Fibroblast of lung (primary cell): ENCODE results near the gene LPP. TPM values are rescaled to one million over a fixed set of nuclear protein-coding genes. Genes with fewer than 3 reads are reported as not detected.

Experiments
- DNase-seq, 2 donors: peaks; one replicate each; pipeline versions ENCODE4 v3.0.0 to v3.0.0-alpha.2; 2010; ENCODE audit warnings: low read depth in 2 of 2
- H2AFZ ChIP-seq: 2 replicates; pipeline ENCODE4 v1.5.1; 2012; ENCODE audit warnings: low read length, control low read depth, inconsistent platforms
- H3K27ac ChIP-seq: 2 replicates; pipeline ENCODE4 v1.5.1; 2011; ENCODE audit warnings: low read length, control low read depth; ENCODE audit not compliant: insufficient read depth
- H3K27me3 ChIP-seq: 2 replicates; pipeline ENCODE4 v1.5.1; 2011; ENCODE audit warnings: mild to moderate bottlenecking, low read length; ENCODE audit not compliant: control insufficient read depth, insufficient read depth
- H3K36me3 ChIP-seq: 2 replicates; pipeline ENCODE4 v1.5.1; 2011; ENCODE audit warnings: low read length; ENCODE audit not compliant: control insufficient read depth, insufficient read depth
- H3K4me1 ChIP-seq: 2 replicates; pipeline ENCODE4 v1.5.1; 2011; ENCODE audit warnings: low read length; ENCODE audit not compliant: control insufficient read depth, insufficient read depth; ENCODE audit errors: extremely low read depth
- H3K4me2 ChIP-seq: 2 replicates; pipeline ENCODE4 v1.5.1; 2011; ENCODE audit warnings: low read length, control low read depth; ENCODE audit not compliant: insufficient read depth; ENCODE audit errors: extremely low read depth
- H3K4me3 ChIP-seq, 4 experiments: fragments of 200-600 bp in 1 of 4; sonication (generic) in 1 of 4; replicated peaks in 1 of 4; 2 replicates each; pipeline ENCODE4 v1.5.1; 2011 to 2016; ENCODE audit warnings: low read length in 4 of 4, low read depth in 3 of 4, mild to moderate bottlenecking in 3 of 4, control low read depth in 2 of 4, inconsistent platforms in 1 of 4, mixed read lengths in 1 of 4; ENCODE audit not compliant: insufficient read depth in 1 of 4; ENCODE audit errors: control extremely low read depth in 1 of 4
- H3K79me2 ChIP-seq: 2 replicates; pipeline ENCODE4 v1.5.1; 2012; ENCODE audit warnings: mild to moderate bottlenecking, low read length, inconsistent platforms; ENCODE audit not compliant: control insufficient read depth, insufficient read depth
- H3K9ac ChIP-seq: 2 replicates; pipeline ENCODE4 v1.5.1; 2011; ENCODE audit warnings: mild to moderate bottlenecking, low read length, control low read depth; ENCODE audit not compliant: insufficient read depth
- H3K9me3 ChIP-seq: 2 replicates; pipeline ENCODE4 v1.5.1; 2012; ENCODE audit warnings: low read depth, low read length; ENCODE audit not compliant: control insufficient read depth, insufficient read depth
- H4K20me1 ChIP-seq: 2 replicates; pipeline ENCODE4 v1.5.1; 2011; ENCODE audit warnings: low read length; ENCODE audit not compliant: control insufficient read depth, insufficient read depth; ENCODE audit errors: extremely low read depth
- EZH2 ChIP-seq: IDR thresholded peaks from 2 replicates; pipeline ENCODE4 v1.5.1; 2012; ENCODE audit warnings: low read length, control low read depth, mild to moderate bottlenecking; ENCODE audit errors: missing control alignments
- polyA plus RNA-seq, 2 donors: library from polyadenylated mRNA; depleted of rRNA in 1 of 2; stranded (reverse) in 1 of 2; unstranded in 1 of 2; fragments of >200 nt; gene quantifications; 2 replicates each; pipeline ENCODE4 v1.2.1, GENCODE V29; 2011 to 2012; ENCODE audit warnings: missing spikeins in 1 of 2
- total RNA-seq: library from RNA; depleted of rRNA; stranded (reverse); fragments of >200 nt; gene quantifications from 2 replicates; pipeline ENCODE4 v1.2.1, GENCODE V29; 2014
- TF ChIP-seq, protein P1 (sequence below), 2 donors: IDR thresholded peaks in 1 of 2; conservative IDR thresholded peaks in 1 of 2; 1 replicate in 1 of 2; 2 replicates in 1 of 2; pipeline ENCODE4 v1.5.1; 2011 to 2012; ENCODE audit warnings: low read length in 2 of 2, control low read depth in 1 of 2, inconsistent platforms in 1 of 2, low read depth in 1 of 2, mild to moderate bottlenecking in 1 of 2

The LPP gene
- total and polyA plus RNA-seq, 2 donors (not counting 1 experiment from before 2014, with no cell fraction given): 69.0 to 124 TPM

DNA sequence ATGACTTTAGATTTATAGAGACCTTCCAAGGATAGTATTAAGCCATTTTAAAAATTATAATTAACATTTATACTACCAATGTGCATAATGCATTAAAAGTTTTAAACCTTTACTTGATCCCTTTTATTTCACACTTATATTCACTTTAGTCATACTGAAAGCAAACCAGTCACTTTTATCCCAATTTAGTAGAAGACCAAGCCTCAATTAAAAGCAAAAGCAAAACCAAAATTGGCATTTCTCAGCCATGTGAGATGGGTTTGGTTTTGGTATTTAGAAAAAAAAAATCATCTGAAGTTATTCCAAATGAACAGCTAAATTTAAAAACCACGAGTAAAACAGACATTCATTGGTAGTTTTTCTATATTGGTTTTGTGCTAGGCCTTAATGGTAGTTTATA, 249.4 kb downstream of the LPP start:
- H3K79me2 ChIP-seq: peaks cover 15% of the 10 kb centered on the region
- H3K27me3 ChIP-seq: no peaks in the 10 kb centered on the region
- H3K9ac ChIP-seq: no peak overlapping the region
- no peak overlapping the region for H3K27ac ChIP-seq
- no peaks in the 10 kb centered on the region for H3K9me3 ChIP-seq
- H3K4me3 ChIP-seq: no peak overlapping the region
- H4K20me1 ChIP-seq: no peaks in the 10 kb centered on the region
- peaks cover 5% of the 10 kb centered on the region for H3K36me3 ChIP-seq
- TF ChIP-seq, protein P1, sequence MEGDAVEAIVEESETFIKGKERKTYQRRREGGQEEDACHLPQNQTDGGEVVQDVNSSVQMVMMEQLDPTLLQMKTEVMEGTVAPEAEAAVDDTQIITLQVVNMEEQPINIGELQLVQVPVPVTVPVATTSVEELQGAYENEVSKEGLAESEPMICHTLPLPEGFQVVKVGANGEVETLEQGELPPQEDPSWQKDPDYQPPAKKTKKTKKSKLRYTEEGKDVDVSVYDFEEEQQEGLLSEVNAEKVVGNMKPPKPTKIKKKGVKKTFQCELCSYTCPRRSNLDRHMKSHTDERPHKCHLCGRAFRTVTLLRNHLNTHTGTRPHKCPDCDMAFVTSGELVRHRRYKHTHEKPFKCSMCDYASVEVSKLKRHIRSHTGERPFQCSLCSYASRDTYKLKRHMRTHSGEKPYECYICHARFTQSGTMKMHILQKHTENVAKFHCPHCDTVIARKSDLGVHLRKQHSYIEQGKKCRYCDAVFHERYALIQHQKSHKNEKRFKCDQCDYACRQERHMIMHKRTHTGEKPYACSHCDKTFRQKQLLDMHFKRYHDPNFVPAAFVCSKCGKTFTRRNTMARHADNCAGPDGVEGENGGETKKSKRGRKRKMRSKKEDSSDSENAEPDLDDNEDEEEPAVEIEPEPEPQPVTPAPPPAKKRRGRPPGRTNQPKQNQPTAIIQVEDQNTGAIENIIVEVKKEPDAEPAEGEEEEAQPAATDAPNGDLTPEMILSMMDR (conservative IDR thresholded peaks at IDR 0.05 in 1 of 2, IDR thresholded peaks at IDR 0.05 in 1 of 2; ENCODE audit: low read depth in 1 of 2, low read length in 2 of 2): no peak
- H3K4me1 ChIP-seq: no peaks in the 10 kb centered on the region
- H2AFZ ChIP-seq: no peak overlapping the region
- DNase-seq: no peak
- no peak overlapping the region for H3K4me2 ChIP-seq

DNA sequence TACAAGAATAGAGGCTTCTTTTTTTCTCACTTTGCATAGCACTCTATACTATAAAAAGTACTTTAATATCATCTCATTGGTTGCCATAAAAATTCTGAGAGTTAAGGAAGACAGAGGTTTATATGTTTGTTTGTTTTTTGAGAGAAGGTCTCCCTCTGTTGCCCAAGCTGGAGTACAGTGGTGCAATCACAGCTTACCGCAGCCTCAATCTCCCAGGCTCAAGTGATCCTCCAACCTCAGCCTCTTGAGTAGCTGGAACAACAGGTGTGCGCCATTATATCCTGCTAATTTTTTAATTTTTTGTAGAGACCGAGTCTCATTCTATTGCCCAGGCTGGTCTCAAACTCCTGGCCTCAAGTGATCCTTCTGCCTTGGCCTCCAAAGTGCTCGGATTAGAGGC, 250.2 kb downstream of the LPP start:
- no peak for DNase-seq
- Histone ChIP-seq H3K9me3 (no peaks in the 10 kb centered on the region), H3K9ac (no peak overlapping the region), H3K27me3 (no peaks in the 10 kb centered on the region), H2AFZ (no peak overlapping the region), H3K4me1 (no peaks in the 10 kb centered on the region), H3K36me3 (peaks cover 5% of the 10 kb centered on the region), H4K20me1 (no peaks in the 10 kb centered on the region), H3K27ac (no peak overlapping the region), H3K79me2 (peaks cover 11% of the 10 kb centered on the region), H3K4me2 (no peak overlapping the region), H3K4me3 (no peak overlapping the region)
- no peak for TF ChIP-seq EZH2
- TF ChIP-seq, protein P1 (conservative IDR thresholded peaks at IDR 0.05 in 1 of 2, IDR thresholded peaks at IDR 0.05 in 1 of 2; ENCODE audit: low read depth in 1 of 2, low read length in 2 of 2): no peak

DNA sequence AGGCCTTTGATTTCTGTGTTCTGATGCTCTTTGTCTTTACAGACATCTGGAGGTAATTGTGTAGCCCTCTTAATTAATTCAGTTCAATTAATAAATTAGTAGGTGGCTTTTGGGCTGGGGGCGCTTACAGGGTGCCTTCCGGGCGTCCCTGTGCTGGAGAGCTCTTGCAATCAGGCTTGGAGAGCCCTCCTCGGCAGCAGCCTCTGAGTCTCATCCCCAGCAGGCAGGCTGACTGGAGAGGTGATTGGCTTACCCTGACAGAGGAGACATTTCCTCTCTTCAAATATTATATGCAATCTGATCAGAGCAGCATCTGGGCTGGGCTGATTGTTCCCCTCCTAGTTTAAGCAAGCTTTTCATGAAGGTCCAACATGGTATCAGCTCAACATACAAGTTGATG, 250.7 kb downstream of the LPP start:
- Histone ChIP-seq H3K4me3 (no peak overlapping the region), H3K9ac (no peak overlapping the region), H4K20me1 (no peaks in the 10 kb centered on the region), H3K4me1 (no peaks in the 10 kb centered on the region), H3K27ac (no peak overlapping the region), H3K27me3 (no peaks in the 10 kb centered on the region), H2AFZ (no peak overlapping the region), H3K9me3 (no peaks in the 10 kb centered on the region), H3K36me3 (peaks cover 5% of the 10 kb centered on the region), H3K4me2 (no peak overlapping the region), H3K79me2 (peaks cover 11% of the 10 kb centered on the region)
- TF ChIP-seq EZH2: no peak
- TF ChIP-seq, protein P1 (conservative IDR thresholded peaks at IDR 0.05 in 1 of 2, IDR thresholded peaks at IDR 0.05 in 1 of 2; ENCODE audit: low read depth in 1 of 2, low read length in 2 of 2): no peak
- DNase-seq: no peak
